AG04449 (cell line): ENCODE results near the gene QDPR.

Source experiments
- CTCF ChIA-PET: fragments of 350-600 bp; formaldehyde crosslinking; extraction: SDS; loops from one replicate; lab custom pipeline; 2021; ENCODE audit warnings: antibody characterized with exemption; lab: Yijun Ruan, JAX
- POLR2A ChIA-PET: fragments of 400-600, 350-600 bp; formaldehyde crosslinking; extraction: SDS; loops from one replicate; lab custom pipeline; 2020; ENCODE audit warnings: antibody characterized with exemption, inconsistent platforms; lab: Yijun Ruan, JAX
- DNase-seq: peaks from one replicate; pipeline ENCODE4 v3.0.0-alpha.2; 2010; ENCODE audit warnings: low read depth, low spot score
- H3K4me3 ChIP-seq: 2 replicates; pipeline ENCODE4 v1.5.1; 2011; ENCODE audit warnings: low read depth, mild to moderate bottlenecking, control low read depth, low read length
- CTCF ChIP-seq: IDR thresholded peaks from one replicate; pipeline ENCODE4 v1.5.1; 2011; ENCODE audit warnings: mild to moderate bottlenecking, moderate library complexity, low read length, control low read depth, inconsistent platforms; ENCODE audit not compliant: insufficient read depth; ENCODE audit errors: missing control alignments

QDPR gene

GRCh38 chr4:17557880-17558279 lies 46.0 kb upstream of the QDPR start:
- ChIA-PET POLR2A (no interaction called here), CTCF (interaction anchor here (1.3 to 2.1 kb wide), 3 partner anchors 9 to 251 kb away, joined by 3 to 13 read pairs (median 5); no protein-coding TSS in a partner anchor)
- TF ChIP-seq CTCF, result no peak
- DNase-seq, result no peak
- no peak overlapping the region for H3K4me3 ChIP-seq

DNA sequence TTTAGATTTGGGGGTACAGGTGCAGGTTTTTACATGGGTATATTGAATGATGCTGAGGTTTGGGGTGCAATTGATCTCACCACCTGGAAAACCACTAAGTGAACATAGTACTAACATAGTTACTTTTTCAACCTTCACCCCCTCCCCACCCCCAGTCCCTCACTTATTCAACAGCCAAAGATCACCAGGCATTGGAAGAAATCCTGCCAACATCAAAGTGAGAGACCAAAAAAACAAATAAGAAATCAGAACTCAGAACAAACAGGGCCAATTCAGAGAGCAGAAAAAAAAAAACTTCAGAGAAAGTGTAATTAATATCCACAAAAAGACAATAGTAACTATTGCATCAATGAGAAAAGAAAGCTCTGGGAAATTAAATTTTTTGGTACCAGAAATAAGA lies 44.6 kb upstream of the QDPR start:
- TF ChIP-seq CTCF, result no peak

DNA sequence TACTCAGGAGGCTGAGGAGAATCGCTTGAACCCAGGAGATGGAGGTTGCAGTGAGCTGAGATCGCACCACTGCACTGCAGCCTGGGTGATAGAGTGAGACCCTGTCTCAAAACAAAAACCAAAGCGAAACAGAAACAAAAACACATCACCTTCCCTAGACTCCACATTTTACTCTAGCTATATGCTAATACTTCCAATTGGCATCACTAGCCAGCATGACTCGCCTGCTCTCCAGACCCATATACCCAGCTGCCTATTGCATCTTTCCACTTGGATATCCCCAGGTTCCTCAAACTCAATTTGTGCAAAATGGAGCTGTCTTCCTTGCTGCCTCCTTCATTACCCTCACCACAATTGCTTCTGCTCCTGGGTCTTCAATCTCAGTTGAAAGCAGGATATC lies 42.7 kb upstream of the QDPR start:
- no peak for TF ChIP-seq CTCF
- H3K4me3 ChIP-seq, result no peak overlapping the region
- ChIA-PET POLR2A (no interaction called here), CTCF (interaction anchor here (1.1 to 2.4 kb wide), 2 partner anchors 82 to 261 kb away, joined by 4 to 15 read pairs; no protein-coding TSS in a partner anchor)
- DNase-seq, result no peak

More for the DNA sequence above, 44.6 kb upstream of the QDPR start:
- ChIA-PET CTCF (interaction anchor here (0.7 to 1.0 kb wide), 2 partner anchors 253 to 1038 kb away, joined by 3 to 5 read pairs; no protein-coding TSS in a partner anchor), POLR2A (no interaction called here)
- no peak for DNase-seq
- H3K4me3 ChIP-seq, result no peak overlapping the region

GRCh38 chr4:17552427-17552826 lies 40.5 kb upstream of the QDPR start:
- DNase-seq, result no peak
- H3K4me3 ChIP-seq, result no peak overlapping the region
- CTCF ChIA-PET, result interaction anchor here (1.2 to 2.4 kb wide), 3 partner anchors 84 to 255 kb away, joined by 3 to 15 read pairs (median 9); no protein-coding TSS in a partner anchor
- no peak for TF ChIP-seq CTCF
- POLR2A ChIA-PET, result no interaction called here

GRCh38 chr4:17550549-17550948 lies 38.7 kb upstream of the QDPR start:
- CTCF ChIA-PET, result interaction anchor here (2.9 to 7.4 kb wide), 3 partner anchors 51 to 257 kb away, joined by 15 to 123 read pairs (median 105); partner anchors contain the start of genes DCAF16 and NCAPG
- no peak for TF ChIP-seq CTCF
- POLR2A ChIA-PET, result no interaction called here
- no peak overlapping the region for H3K4me3 ChIP-seq
- DNase-seq, result no peak

- ChIA-PET POLR2A (no interaction called here), CTCF (interaction anchor here (0.6 to 7.4 kb wide), 8 partner anchors 9 to 1045 kb away, joined by 3 to 123 read pairs (median 4); partner anchors contain the start of genes DCAF16 and NCAPG)
- TF ChIP-seq CTCF, result no peak
Measured at GRCh38 chr4:17546678-17547077, 34.8 kb upstream of the QDPR start.

More at GRCh38 chr4:17546678-17547077, 34.8 kb upstream of the QDPR start:
- H3K4me3 ChIP-seq, result no peak overlapping the region
- no peak for DNase-seq
